Activated CD4-positive, alpha-beta T cell treated with anti-CD3 and anti-CD28 coated beads, Interleukin-2, amount 50 U/mL, for 4 hours (primary cell): ENCODE measurements around the gene SLC28A3.
A peak's percentile ranks its signal among the peaks of the same experiment; 100 is the strongest.

Source experiments
- DNase-seq, 2 experiments: peaks; one replicate each; pipeline ENCODE4 v3.0.0-alpha.2; 2020

SLC28A3 gene

GRCh38 chr9:84294241-84294950 lies 46.2 kb downstream of the SLC28A3 start:
- no peak for DNase-seq

GRCh38 chr9:84293001-84293798 lies 47.4 kb downstream of the SLC28A3 start:
- no peak for DNase-seq

GRCh38 chr9:84285381-84285780 lies 55.2 kb downstream of the SLC28A3 start:
- no peak for DNase-seq

- DNase-seq, result no peak
These were observed 56.6 kb downstream of the SLC28A3 start for GRCh38 chr9:84283946-84284345.

GRCh38 chr9:84278130-84278529 lies 62.4 kb downstream of the SLC28A3 start:
- no peak for DNase-seq

GRCh38 chr9:84277646-84278045 lies 62.9 kb downstream of the SLC28A3 start:
- no peak for DNase-seq

- no peak for DNase-seq
These were observed 63.8 kb downstream of the SLC28A3 start for GRCh38 chr9:84276741-84277140.

- DNase-seq, result no peak
These were observed 68.5 kb downstream of the SLC28A3 start for GRCh38 chr9:84271921-84272556.

- DNase-seq, result no peak
These were observed 69.0 kb downstream of the SLC28A3 start for GRCh38 chr9:84271531-84271900.

- DNase-seq, result no peak
These were observed 69.6 kb downstream of the SLC28A3 start for GRCh38 chr9:84270847-84271530.

GRCh38 chr9:84266087-84266561 lies 74.4 kb downstream of the SLC28A3 start:
- DNase-seq, result no peak

- no peak for DNase-seq
These were observed 76.1 kb downstream of the SLC28A3 start for GRCh38 chr9:84264307-84265029.

- peak; percentile 31 to 39 for DNase-seq
These were observed 79.3 kb downstream of the SLC28A3 start for GRCh38 chr9:84261070-84261746.

GRCh38 chr9:84258371-84258770 lies 82.2 kb downstream of the SLC28A3 start:
- DNase-seq, result no peak

- DNase-seq, result no peak
These were observed 84.9 kb downstream of the SLC28A3 start for GRCh38 chr9:84255696-84256095.

- no peak for DNase-seq
These were observed 85.6 kb downstream of the SLC28A3 start for GRCh38 chr9:84254972-84255371.

GRCh38 chr9:84251921-84252320 lies 88.6 kb downstream of the SLC28A3 start:
- no peak for DNase-seq

- no peak for DNase-seq
These were observed 98.7 kb downstream of the SLC28A3 start for GRCh38 chr9:84241817-84242373.

- DNase-seq, result no peak
These were observed 101.2 kb downstream of the SLC28A3 start for GRCh38 chr9:84239343-84239742.

- DNase-seq, result no peak
These were observed 101.9 kb downstream of the SLC28A3 start for GRCh38 chr9:84238652-84239051.

GRCh38 chr9:84235511-84235910 lies 105.0 kb downstream of the SLC28A3 start:
- DNase-seq, result no peak
